ENCODE measurements around the gene ZCCHC17.

DNA sequence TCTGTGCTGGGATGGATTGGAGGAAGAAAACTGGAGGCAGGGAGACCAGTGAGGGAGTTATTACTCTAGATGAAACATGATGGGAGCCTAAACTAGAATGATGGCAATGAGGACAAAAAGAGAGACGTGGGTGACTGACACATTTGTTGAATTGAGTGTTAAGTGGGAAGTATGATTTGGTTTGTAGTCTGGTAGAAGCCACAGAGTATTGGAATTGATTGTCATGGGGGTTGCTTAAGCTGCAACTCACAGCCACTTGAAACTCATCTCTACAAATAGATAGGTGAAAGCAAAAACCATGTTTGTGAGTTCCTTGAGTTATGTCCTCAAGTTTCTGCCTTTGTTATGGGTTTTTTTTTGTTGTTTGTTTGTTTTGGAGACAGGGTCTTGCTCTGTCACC, 47.7 kb downstream of the ZCCHC17 start:
- TF ChIP-seq, protein P1, sequence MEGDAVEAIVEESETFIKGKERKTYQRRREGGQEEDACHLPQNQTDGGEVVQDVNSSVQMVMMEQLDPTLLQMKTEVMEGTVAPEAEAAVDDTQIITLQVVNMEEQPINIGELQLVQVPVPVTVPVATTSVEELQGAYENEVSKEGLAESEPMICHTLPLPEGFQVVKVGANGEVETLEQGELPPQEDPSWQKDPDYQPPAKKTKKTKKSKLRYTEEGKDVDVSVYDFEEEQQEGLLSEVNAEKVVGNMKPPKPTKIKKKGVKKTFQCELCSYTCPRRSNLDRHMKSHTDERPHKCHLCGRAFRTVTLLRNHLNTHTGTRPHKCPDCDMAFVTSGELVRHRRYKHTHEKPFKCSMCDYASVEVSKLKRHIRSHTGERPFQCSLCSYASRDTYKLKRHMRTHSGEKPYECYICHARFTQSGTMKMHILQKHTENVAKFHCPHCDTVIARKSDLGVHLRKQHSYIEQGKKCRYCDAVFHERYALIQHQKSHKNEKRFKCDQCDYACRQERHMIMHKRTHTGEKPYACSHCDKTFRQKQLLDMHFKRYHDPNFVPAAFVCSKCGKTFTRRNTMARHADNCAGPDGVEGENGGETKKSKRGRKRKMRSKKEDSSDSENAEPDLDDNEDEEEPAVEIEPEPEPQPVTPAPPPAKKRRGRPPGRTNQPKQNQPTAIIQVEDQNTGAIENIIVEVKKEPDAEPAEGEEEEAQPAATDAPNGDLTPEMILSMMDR (conservative IDR thresholded peaks at IDR 0.05; ENCODE audit: low read length): no peak
- no peak for TF ChIP-seq EZH2phosphoT487 (IDR thresholded peaks at IDR 0.05; ENCODE audit: borderline replicate concordance)

Measured in Loucy (cell line).